HS-5 (cell line): Measurements from ENCODE around the gene SEPTIN2.
"Not testable (repeated sequence)": the region's sequence is repeated elsewhere in the genome, so short reads cannot be mapped to it uniquely, and the experiment has no call there.

ENCODE experiments used
- DNase-seq: peaks from one replicate; pipeline ENCODE4 v3.0.0-alpha.2; 2012; ENCODE audit warnings: low read depth

Gene SEPTIN2

DNA sequence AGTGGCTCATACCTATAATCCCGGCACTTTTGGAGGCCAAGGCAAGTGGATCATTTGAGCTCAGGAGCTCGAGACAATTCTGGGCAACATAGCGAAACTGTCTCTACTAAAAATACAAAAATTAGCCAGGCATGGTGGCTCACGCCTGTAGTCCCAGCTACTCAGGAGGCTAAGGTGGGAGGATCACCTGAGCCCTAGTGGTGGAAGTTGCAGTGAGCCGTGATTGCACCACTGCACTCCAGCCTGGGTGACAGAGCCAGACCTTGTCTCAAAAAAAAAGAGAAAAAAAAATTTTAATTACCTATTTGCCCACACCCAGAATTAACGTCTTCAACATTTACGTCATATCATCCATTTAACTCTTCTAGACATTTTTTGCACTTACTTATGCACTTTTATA is 69.7 kb downstream of the SEPTIN2 start:
- not testable (repeated sequence) for DNase-seq

DNA sequence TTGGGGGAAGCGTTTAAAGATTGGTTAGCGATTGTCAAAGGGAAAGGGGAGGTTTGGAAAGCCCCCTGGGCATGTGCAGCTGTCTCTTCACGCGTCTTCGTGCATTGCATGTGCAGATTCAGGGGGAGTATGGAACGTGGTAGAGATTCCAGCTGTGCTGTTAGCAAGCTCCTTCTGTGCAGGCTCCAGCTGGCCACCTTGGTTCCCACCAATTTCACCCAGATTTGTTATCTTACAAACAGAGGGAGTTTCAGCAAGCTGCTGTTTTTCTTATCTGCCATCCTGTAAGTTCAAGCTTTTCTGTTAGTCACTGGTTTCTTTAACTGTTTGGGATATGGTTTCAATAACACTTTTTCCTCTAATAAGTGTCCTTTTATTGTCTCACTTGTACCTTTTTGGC is 70.8 kb downstream of the SEPTIN2 start:
- DNase-seq = no peak

DNA sequence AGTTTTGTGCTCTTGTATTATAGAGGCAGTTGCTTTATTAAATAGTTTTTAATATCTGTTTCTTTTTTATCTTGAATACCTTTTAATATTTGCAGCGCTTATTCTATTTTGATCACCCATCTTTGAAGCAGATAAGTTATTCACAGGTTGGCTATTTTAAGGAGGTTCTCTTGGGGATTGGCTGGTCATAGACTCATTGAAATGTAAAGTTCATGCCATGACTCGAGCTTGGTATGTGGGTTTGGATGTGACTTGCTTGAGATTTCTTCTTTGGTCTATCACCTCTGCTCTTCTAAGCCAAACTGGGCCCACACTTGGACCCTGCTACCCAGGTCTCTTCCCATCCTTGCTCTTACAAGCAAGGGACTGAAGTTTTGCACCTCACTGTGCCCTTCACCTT is 74.0 kb downstream of the SEPTIN2 start:
- DNase-seq = no peak

DNA sequence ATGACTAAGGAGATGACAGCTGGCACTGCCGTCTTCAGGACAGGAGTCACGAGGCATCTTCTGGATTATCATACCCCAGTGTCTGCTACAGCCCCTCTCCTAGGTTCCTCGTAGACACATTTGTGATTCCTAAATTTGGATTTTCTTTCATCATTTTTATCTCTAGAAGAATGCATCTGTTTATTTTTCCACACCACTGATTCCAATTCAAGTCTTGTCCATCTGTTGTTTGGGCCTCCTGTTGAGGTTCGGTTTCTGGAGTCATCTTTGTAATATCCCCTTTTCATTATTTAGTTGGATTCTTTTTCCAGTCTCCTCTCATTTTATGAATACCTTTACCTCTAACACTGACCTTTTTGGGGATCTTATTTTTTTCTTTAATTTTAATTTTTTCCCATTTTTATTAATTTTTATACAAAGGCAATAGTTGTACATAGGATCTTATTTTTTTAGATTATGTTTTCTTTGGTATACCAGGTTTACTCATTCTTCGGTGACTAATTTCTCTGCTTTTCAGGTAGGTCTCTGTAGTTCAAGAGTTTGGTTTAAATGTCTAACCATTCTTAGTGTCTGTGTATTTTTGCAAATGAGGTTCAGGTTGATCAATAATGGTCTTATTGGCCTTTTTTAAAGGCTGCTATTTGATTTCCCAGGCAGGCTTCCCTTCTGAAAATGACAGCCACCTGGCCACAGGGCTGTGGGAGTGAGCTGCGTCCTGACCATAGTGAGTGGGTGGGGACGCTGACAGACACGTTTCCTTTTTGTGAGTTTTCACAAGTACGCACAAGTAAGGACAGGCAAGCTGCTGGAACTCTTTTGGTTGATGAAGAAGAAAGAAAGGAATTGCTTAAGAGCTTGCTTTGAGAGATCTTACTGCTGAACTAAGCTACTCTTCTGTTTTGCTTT is 74.8 kb downstream of the SEPTIN2 start:
- no peak for DNase-seq

DNA sequence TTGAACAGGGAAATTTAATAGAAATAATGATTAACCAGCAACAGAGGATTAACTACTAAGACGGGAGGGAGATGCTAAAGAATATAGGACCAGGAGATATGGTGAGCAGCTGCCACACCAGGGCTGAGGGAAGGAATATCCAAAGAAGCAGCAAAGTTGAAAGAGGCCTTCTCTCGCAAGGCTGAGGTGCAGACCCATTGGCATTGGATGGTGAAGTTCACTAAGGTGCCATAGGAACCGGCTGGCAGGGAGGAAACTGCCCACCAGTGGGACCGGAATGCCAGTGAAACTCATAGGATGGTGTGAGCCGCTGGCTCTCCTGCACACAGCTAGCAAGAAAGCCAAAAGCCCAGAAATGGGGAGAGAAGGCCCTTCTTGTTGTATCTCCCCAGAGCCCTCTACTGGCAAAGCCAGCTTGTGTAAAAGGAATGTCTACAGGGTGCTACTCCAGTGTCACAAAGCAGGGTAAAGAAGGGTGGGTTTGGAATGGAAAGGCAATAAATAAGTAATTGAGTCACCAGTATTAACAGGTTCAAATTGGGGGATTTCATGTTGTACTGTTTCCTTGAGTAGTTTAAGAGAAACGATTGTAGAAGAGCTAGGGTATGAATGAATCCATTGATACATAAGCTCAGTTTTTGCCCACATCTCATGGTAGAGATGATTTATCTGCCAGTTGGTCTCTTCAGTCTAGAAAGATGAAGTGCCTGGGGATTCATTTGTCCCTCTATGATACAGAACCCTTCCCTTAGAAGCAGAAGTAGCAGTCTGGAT is 76.4 kb downstream of the SEPTIN2 start:
- no peak for DNase-seq

DNA sequence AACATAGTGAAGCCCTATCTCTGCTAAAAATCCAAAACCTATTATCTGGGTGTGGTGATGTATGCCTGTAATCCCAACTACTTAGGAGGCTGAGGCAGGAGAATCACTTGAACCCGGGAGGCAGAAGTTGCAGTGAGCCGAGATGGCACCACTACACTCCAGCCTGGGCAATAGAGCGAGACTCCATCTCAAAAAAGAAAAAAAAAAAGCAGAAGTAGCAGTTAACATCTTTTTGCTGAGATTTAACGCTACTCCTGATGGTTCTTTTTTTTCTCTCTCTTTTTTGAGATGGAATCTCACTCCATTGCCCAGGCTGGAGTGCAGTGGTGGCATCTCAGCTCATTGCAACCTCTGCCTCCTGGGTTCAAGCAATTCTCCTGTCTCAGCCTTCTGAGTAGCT is 77.0 kb downstream of the SEPTIN2 start:
- not testable (repeated sequence) for DNase-seq

DNA sequence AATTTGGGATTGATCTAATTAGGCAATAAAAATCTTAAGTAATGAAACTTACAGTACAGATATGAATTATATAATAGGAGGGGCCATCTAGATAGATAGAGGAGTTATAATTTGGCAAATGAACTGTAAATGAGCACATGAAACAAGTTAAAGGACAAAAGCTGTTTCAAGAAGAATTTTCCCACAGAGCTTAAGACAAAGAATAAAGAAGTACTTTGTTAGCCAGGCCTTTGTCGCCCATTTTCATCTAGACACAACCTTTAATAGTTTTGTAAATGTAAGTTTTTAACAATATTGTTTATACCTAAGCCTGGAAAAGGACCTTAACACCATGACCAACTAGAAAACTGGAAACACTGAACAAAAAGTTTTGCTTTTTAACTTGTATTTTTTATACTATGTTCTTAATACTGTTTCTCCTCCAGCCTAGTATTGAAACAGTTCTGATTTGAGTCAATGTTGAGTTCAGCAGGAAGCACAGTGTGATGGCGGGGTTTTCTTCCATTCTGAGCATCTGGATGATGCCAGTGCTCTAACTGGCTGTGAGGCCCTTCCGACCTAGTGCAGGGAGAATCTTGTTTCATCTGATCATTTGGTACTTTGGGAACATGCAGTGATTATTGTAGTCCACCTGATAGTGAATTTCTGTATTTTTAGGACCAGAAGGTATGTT is 77.9 kb downstream of the SEPTIN2 start:
- no peak for DNase-seq

GRCh38 chr2:241396809-241397208 is 81.1 kb downstream of the SEPTIN2 start:
- not testable (repeated sequence) for DNase-seq

GRCh38 chr2:241399941-241400922 is 84.5 kb downstream of the SEPTIN2 start:
- no peak for DNase-seq
